Activated CD8-positive, alpha-beta memory T cell treated with anti-CD3 and anti-CD28 coated beads for 4 hours (primary cell): Measurements from ENCODE around the gene PRMT5.
"Not testable (repeated sequence)": the region's sequence is repeated elsewhere in the genome, so short reads cannot be mapped to it uniquely, and the experiment has no call there.

ENCODE experiments used
- DNase-seq, 2 donors: peaks; one replicate each; pipeline ENCODE4 v3.0.0-alpha.2; 2020; ENCODE audit warnings: low read depth in 2 of 2

Gene PRMT5

DNA sequence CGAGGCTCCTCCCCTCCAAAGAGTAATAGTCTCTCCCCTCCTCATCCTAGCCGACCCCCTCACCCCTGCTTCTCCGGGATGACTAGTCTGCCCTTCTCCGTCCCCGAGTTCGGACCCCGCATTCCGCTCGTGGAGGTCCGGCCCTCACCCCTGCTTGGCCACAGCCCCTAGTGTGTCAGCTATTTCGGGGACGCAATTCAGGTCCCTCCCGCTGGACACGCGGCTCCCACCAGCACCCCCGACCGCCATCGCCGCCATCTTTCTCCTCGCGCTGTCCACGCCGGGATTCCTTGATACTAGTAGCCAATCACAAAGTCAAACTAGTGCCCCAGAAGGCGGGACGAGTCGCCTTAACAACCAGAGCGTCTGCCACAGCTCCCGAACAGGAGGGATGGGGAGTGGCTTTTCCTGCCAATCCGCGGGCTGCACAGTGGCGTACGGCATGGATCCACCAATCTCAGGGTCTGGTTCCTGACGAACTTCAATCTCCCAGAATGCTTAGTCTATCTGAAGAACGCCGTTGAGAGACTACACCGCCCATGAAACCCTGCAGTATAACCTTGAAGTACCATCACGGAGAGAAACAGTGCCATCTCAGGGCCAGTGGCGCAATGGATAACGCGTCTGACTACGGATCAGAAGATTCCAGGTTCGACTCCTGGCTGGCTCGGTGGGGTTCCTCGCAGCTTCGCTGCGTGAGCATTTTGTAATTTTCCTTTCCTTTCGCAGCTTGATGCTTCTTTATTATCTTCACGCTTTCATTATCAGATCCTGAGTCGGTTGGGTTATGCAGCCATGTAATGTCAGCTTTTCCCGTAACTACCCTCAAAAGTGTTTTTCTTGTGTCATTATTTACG lies at the start of gene PRMT5:
Gene PRMT5, minus strand, starts transcription at position 273 of the 857 bp plus-strand sequence. Its CDS starts 15 bp downstream, at position 258.
- DNase-seq = peak; percentile 95 to 97

DNA sequence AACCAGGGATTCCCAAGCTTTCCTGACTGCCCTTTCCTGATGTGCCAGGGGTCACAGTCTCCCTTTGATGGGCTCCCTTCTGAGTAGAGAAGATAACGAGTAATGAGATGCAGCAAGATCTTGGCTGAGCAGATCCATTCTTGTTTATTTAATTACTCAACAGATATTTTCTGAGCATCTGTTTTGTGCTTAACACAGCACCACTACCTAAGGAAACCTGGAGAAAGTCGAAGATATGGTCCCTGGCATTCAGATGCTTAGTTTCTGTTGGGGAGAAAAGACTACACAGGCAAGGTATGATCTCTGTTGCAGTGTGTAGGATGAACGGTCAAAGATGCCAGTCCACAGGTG lies 49.3 kb upstream of the PRMT5 start:
- no peak for DNase-seq

DNA sequence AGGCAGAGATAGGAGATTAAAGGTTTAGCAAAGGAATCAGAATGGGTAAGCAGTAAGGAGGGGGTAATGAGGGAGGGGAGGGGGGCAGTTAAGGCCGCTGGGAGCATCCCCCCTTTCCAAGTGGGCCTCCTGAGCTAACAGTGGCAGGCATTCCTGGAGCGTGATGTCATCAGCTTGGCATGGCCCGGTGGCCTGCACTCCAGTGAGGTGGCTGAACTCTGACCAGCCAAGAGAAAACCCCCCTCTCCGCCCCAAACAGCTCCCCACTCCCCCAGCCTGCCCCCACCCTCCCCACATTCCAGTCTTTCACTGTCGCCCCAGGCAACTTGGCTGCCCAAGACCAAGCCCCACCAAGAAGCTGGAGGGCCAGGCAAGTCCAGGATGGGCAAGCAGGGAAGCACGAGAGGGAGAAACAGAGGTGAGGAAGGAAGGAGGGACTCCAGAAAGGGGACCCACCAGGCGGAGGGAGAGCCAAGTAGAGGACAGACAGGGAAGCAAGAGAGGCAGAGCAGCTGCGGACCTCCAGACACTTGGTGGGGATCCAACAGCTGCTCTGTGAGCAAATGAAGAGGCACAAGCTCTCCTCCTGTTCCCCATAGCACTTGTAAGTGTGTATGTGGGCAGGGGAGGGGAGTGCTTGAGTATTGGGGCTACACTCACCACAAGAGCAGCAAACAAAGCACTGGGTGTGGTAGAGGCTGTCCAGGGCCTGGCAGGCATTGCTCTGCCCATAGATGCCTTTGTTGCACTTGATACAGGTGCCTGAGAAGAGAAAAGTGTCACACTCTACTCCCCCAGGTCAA lies 48.7 kb upstream of the PRMT5 start:
- DNase-seq = no peak

DNA sequence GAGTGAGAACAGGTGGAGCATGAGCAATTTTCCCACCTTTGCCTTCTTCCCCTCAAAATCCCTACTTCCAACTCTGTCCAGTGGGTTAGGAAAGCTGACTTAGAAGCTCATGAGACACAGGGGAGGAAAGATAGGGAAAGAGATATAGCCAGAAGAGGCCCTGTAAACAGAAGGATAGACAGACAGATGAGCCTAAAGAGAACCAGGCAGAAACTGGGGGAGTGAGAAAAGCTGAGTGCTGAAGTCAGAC lies 48.2 kb upstream of the PRMT5 start:
- DNase-seq = no peak

DNA sequence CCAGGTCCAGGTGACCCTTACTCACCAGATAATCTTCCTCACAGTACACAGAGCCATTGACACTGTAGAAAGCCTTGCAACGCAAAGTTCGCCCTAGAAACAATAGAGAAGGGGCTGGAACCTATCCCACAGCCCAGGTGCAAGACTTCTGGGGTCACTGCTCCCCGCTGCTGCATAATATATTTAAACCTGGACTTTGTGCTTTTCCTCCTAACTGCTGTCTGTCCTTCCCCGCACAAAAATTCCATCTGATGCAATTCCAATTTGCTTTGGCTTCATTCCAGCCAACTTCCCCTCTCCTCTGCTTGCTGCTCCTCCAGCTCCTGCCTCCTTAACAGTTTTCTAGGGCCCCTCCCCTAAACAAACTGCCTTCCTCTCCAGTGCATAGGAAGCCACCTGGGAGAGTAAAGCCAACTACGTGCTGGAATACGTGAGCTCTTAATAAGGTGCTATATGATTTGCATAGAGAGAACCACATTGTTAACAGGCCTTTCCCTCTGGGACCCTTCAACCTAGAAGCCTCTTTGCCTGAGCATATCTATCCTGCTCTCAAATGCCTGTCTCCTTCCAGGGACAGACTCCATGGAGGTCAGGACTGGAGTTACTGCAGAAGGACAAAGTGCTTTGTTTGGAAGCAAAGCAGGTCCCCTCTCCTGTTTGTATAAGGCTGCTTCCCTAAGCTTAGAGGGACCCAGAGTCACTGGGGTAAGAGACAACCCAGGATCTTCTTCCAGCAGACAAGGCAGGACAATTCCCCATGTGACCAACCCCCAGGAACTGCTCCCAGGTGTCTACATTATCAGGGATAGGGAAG lies 47.7 kb upstream of the PRMT5 start:
- DNase-seq = no peak

DNA sequence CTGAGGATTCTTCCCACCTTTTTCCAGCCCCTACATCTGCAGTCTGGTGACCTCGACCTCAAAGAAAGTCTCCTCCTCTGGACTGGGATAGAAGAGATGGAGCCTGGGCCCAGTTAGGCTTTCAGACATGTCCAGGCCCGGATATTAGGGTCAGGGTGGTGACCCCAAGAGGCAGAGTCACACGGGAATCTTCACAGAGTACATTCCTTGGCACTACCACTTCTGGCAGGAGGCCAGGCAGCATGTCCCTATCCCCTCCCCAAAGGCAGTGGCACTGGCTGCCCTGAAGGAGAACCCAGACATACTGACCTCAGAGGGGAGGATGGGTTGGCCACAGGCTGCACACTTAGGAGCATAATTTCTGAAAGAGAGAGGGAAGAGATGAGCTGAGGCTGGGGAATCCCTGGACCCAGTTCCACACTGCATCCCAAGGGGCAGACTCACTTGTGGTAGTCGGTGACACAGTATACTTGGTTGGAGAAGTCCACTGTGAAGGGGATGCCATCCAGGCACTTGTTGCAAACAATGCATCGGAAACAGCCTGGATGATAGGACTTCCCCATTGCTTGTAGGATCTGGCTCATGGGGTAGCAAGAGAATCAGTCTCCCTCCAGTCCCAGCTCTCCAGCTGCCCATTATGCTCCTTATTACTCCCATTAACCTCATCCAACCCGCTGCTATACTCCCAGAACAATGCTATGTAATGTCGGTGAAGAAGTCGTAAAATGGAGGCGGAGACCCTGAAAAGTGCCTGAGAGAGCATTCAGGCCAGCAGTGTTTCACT lies 45.5 kb upstream of the PRMT5 start:
- DNase-seq = no peak

DNA sequence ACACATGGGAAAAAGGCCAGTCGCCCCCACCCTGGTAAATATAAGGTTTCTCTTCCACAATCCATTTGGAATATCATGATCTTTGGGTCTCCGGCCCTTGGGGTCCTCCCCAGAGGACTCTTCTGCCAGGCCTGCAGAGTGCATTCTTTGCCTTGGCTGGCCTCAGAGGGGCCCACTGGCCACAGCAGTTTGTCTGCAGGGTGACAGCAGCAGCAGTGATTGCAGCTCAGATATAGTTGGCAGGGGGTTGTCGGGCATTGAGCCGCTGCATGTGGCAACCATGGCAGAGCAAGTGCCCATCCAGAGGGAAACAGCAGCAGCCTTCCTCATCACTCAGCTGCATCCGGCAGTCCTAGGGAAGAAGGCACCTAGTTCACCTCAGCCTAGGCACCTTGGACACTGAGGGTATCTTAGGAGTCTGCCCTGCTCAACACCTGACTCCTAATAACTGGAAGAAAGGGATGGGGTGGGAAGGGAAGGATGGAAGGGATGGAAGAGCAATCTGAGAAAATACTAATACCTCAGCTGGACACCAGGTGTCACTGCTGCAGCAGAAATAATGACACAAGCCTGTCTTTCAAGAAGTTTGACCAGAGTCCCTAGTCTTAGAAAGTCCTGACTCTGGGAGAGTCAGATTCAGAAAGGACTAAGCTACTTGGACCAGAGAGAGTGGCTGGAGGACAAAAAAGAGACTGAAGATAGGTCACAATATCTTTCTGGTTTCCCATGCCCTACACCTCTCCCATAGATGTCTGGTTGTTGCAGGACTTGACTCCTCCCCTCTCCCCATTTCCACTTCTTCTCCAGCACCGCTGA lies 44.2 kb upstream of the PRMT5 start:
- DNase-seq = no peak

DNA sequence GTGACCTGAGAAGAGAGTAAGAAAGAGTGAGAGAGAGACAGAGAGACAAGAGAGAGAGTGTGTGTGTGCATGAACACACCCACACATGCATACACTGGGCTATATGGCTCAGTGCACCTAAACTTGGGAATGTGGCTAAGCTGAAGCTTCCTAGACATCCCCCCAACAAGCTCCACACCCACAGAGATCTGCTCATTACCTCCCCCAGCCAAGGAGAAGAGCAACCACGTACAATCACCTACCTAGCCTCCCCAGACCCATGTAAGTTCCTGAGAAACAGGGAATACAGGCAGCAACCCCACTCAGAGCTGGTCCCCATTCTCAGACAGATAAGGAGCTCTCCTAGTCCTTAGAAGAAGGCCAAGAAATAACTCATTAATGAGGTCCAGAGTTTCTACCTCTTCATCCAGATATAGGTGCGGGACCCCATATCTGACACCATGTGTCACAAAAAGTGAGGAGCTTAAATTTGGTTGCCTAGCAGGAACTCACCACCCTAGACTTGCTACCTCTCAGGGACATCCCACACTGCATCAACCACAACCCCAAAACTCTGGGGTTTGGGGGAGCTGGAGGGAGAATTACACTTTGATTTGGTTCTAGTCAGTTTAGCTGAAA lies 43.2 kb upstream of the PRMT5 start:
- DNase-seq = no peak

DNA sequence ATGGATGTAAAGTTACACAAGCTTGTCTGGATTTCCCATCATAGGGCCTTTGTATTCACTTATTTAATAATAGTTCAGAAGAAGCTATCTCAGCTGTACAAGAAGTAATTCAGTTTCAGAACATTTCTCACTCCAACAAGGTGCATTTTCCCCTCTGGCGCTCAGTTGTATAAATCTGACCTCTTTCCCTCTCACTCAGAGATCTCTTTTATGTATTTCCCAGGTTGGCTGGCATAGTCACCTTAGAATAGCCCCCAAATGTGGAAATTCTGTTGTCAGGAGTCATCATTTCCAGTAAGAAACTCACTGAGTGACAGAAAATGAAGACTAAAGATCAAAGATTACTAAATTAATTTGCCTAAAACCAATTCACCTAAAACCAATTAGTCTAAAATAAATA lies 42.0 kb upstream of the PRMT5 start:
- no peak for DNase-seq

DNA sequence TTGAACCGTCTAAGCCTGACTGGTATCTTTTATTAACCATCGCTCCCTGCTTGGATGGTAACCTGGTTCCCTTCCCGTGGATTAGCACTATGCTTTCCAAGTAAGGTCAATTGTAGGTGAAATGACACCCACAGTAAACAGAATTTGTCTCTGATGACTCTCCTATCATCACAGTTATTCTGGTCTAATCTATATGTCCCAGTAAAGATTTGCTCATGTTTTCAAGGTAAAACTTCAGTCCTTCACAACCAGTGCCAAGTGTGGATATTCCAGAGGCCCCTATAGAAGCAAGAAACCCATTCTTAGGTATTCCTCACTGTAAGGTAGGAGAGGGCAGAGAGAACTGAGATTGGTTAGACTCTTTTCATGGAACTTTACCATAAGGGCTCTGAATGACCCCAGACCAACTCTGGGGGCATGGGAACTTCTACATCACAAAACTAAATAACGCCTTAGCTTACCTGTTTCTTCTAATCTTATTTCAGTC lies 37.6 kb upstream of the PRMT5 start:
- no peak for DNase-seq

DNA sequence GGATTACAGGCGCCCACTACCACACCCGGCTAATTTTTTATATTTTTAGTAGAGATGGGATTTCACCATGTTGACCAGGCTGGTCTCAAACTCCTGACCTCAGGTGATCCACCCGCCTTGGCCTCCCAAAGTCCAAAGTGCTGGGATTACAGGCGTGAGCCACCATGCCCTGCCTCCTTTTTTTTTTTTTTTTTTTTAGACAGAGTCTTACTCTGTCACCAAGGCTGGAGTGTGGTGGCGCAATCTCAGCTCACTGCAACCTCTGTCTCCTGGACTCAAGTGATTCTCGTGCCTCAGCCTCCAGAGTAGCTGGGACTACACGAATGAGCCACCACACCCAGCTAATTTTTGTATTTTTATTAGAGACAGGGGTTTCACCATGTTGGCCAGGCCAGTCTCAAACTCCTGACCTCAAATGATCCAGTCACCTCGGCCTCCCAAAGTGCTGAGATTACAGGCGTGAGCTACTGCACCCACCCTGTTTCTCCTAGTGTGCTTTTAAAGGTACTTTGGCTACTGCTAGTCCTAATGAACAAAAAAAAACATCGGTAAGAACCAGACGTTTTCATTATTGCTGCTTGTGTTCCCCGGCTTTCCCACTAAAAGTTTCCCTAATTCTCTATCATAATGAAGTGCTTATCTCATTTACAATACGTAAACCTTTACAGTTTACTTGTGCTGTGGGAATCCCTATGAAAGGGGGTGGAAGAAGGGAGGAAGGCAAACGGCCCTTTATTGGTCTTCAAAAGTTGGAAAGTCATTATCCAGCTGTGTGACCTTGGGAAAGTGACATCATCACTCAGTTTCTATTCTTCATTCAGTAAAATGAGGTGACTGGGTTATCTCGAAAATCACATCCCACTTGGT lies 37.0 kb upstream of the PRMT5 start:
- DNase-seq = not testable (repeated sequence)

DNA sequence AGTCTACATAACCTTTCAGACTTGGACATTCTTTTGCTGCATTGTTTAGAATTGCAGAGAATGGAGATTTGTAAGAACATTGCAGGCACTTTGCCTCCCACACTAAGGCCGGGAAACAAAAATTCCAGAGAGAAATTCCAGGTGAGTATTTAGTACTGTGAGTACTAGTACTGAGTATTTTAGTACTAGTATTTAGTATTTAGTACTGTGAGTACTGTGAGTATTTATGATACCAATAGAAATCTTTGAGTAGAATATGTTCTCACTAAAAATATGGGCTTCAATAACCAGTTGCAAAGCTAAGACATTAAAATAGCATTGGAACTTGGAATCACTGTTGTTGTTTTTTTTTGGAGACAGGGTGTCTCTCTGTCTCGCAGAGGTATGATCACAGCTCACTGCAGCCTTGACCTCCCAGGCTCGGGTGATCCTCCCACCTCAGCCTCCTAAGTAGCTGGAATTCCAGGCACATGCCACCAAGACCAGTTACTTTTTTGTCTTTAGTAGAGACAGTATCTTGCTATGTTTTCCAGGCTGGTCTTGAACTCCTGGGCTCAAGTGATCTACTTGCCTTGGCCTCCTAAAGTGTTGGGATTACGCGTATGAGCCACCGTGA lies 33.0 kb upstream of the PRMT5 start:
- no peak for DNase-seq

DNA sequence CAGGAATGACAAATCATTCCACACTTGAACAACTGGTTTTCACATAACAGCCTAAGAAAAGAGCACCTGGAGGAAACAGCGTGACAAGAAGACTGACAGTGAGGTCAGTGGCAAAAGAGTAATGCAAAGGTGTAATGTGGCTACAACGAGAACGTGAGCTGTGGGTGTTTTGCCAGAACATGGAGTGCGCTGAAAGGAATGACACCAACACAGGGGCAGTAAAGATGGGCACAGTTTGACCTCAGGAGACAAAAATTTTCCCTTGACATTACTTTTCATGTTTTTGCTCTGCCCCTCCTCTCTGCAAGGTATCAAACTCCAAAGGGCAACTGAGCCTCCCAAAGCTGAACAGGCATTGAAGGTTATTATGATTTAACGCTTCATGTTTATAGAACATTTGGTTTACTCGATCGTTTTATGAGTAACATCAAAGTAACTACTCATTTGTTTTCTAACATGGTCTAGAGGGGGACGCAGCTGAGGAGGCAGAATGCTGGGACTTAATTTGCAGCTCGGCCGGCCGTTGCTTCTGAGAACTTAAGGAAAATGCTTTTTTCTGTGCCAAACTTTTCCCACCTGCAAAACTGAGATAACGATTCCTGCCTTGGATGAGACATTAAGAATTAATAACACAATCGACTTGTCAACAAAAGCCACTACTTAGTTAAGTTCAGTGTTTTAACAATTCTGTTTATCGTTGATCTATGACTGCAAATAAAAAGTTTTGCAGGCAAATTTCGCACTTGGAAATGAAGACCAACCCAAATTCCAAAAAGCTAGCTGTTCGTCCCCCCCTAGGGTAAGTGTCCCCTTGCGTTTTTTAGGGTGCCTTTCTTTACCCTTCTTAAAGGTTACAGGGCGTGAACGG lies 26.8 kb upstream of the PRMT5 start:
- no peak for DNase-seq

DNA sequence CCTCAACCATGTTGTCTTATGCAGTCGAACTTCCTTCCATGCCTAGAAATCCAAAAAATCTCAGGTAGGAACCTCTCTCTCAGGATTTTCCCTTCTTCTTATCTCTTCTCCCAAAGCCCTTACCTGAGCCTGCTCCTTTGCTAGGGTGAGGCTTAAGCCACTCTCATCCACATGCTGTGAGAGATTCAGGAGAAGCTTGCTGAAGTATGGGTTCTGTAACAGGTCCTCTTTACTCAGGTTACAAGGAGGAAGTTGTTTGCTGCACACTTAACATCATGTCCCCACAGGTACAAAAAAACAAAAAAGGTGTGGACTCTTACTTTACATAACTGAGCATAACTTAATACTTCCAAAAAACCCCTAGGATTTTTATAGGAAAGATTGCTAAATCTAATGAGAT lies 23.2 kb upstream of the PRMT5 start:
- DNase-seq = no peak

DNA sequence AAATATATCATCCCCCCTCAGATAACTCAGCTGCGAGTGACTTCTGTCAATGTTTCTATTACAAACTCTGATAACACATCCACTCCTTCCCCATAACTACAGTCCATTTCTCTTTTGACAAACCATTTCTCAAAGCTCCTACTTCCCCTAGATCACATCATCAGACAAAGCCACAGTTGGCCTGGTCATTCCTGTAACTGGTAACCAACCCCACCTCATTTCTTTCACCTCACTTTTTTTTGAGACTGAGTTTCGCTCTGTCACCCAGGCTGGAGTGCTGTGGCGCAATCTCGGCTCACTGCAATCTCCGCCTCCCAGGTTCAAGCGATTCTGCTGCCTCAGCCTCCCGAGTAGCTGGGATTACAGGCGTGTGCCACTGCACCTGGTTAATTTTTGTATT lies 22.6 kb upstream of the PRMT5 start:
- DNase-seq = not testable (repeated sequence)

DNA sequence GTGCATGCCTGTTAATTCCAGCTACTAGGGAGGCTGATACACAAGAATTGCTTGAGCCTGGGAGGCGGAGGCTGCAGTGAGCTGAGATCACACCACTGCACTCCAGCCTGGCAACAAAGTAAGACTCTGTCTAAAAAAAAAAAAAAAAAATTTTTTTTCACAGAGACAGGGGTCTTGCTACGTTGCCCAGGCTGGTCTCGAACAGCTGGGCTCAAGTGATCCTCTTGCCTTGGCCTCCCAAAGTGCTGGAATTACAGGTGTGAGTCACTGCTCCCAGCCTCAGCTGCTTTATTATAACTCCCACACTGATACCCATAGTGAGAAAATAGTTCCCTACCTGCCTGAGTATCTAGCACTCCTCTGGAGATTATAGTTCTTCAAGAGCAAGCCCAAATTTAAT lies 16.5 kb upstream of the PRMT5 start:
- no peak for DNase-seq

DNA sequence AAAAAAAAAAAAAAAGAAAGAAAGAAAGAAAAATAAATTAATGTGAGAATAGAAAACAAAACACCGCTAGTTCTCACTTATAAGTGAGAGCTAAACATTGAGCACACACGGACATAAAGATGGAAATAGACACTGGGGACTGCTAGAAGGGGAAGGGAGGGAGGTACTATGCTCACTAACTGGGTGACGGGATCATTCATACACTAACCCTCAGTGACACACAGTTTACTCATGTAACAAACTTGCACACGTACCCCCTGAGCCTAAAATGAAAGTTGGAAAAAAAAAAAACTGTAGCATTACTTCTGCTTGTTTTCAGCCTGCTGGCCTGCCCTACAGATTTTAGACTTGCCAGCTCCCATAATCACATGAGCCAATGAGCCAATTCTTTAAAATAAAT lies 10.5 kb upstream of the PRMT5 start:
- no peak for DNase-seq

DNA sequence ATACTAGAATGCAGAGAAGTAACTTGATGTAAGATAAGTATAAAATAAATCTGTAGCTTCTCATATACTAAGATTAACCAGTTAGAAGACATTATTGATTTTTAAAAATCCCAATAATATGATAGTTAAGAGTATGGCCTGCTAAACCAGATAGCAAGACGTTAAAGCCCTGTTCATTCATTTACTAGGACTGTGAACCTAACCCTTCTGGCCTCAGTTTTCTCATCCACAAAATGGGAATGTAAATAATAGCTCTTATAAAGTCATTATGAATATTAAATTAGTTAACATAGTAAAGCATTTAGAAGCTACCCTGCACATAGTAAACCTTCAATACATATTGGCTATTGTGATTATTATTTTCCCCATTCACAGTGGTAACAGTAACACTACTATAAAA lies 6.0 kb upstream of the PRMT5 start:
- no peak for DNase-seq
